ENCODE measurements around the gene YTHDC1.

Gene YTHDC1

DNA sequence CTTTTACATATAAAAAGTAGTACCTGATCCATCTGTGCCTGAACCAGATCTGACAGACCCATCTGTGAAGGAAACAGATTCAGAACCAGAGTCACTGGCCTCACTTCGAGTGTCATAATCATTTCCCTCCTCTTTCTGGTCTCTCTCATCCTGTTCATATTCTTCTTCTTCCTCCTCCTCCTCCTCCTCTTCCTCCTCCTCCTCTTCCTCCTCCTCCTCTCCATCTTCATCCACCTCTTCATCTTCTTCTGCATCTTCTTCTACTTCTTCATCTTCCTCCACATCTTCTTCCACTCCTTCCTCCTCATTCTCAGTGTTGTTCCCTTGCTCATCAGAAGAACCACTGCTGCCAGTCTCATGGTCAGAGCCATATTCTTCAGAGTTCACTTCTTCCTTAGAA lies 12.9 kb downstream of the YTHDC1 start:
- Histone ChIP-seq H3K4ac (ENCODE audit: low read length) (no peak overlapping the region), H3K18ac (ENCODE audit: low read length) (no peak overlapping the region), H3K36me3 (replicated peaks in 1 of 2; ENCODE audit: control insufficient read depth in 2 of 2, insufficient read depth in 2 of 2, low read length in 2 of 2) (peaks cover 6 to 73% of the 10 kb centered on the region in 2 donors), H3K9ac (ENCODE audit: low read depth, low read length, poor library complexity) (no peak overlapping the region), H2BK12ac (ENCODE audit: low read length) (no peak overlapping the region), H3K27ac (replicated peaks; ENCODE audit: low read length) (no peak overlapping the region), H3K4me1 (ENCODE audit: control insufficient read depth in 2 of 2, insufficient read depth in 1 of 2, low read depth in 1 of 2, low read length in 2 of 2) (no peaks in the 10 kb centered on the region), H3K79me1 (ENCODE audit: low read depth, low read length) (no peaks in the 10 kb centered on the region), H2AFZ (ENCODE audit: low read length) (no peak overlapping the region), H3K23ac (ENCODE audit: low read depth, low read length, poor library complexity) (no peak overlapping the region), H2BK120ac (ENCODE audit: low read depth, low read length) (no peak overlapping the region), H3K4me3 (ENCODE audit: low read length in 2 of 2) (no peak overlapping the region), H2BK5ac (ENCODE audit: low read length) (no peak overlapping the region), H2BK15ac (ENCODE audit: low read length) (no peak overlapping the region), H4K8ac (ENCODE audit: low read depth, low read length) (no peak overlapping the region), H4K91ac (ENCODE audit: low read depth, low read length, poor library complexity) (no peak overlapping the region), H3K9me3 (replicated peaks in 1 of 2; ENCODE audit: control insufficient read depth in 2 of 2, insufficient read depth in 1 of 2, low read depth in 1 of 2, low read length in 2 of 2) (no peaks in the 10 kb centered on the region), H3K4me2 (ENCODE audit: insufficient read depth, low read length, poor library complexity, severe bottlenecking) (no peak overlapping the region), H2AK5ac (ENCODE audit: low read depth, low read length) (no peak overlapping the region), H3K27me3 (ENCODE audit: control insufficient read depth in 3 of 3, insufficient read depth in 3 of 3, low read depth in 1 of 3, low read length in 3 of 3) (no peaks in the 10 kb centered on the region), H3K14ac (ENCODE audit: low read length) (no peak overlapping the region)
- DNase-seq (ENCODE audit: low spot score): no peak
- WGBS, 2 donors (ENCODE audit: extremely low coverage in 2 of 2, insufficient read length in 2 of 2, insufficient replicate concordance in 1 of 2): no CpG with 5 or more reads among the region's 1 CpG

- H2BK12ac ChIP-seq (ENCODE audit: low read length): no peak overlapping the region
- no peaks in the 10 kb centered on the region for H3K27me3 ChIP-seq (ENCODE audit: control insufficient read depth in 3 of 3, insufficient read depth in 3 of 3, low read depth in 1 of 3, low read length in 3 of 3)
- DNase-seq (ENCODE audit: low spot score): no peak
- no peak overlapping the region for H3K18ac ChIP-seq (ENCODE audit: low read length)
- no peak overlapping the region for H3K14ac ChIP-seq (ENCODE audit: low read length)
- H3K4me2 ChIP-seq (ENCODE audit: insufficient read depth, low read length, poor library complexity, severe bottlenecking): no peak overlapping the region
- no peak overlapping the region for H3K4ac ChIP-seq (ENCODE audit: low read length)
- no peak overlapping the region for H3K4me3 ChIP-seq (ENCODE audit: low read length in 2 of 2)
- H2BK15ac ChIP-seq (ENCODE audit: low read length): no peak overlapping the region
- no peak overlapping the region for H3K23ac ChIP-seq (ENCODE audit: low read depth, low read length, poor library complexity)
- no peaks in the 10 kb centered on the region for H3K4me1 ChIP-seq (ENCODE audit: control insufficient read depth in 2 of 2, insufficient read depth in 1 of 2, low read depth in 1 of 2, low read length in 2 of 2)
- no peak overlapping the region for H4K91ac ChIP-seq (ENCODE audit: low read depth, low read length, poor library complexity)
- no peaks in the 10 kb centered on the region for H3K79me1 ChIP-seq (ENCODE audit: low read depth, low read length)
- no peak overlapping the region for H4K8ac ChIP-seq (ENCODE audit: low read depth, low read length)
- no peaks in the 10 kb centered on the region for H3K9me3 ChIP-seq (replicated peaks in 1 of 2; ENCODE audit: control insufficient read depth in 2 of 2, insufficient read depth in 1 of 2, low read depth in 1 of 2, low read length in 2 of 2)
- H3K9ac ChIP-seq (ENCODE audit: low read depth, low read length, poor library complexity): no peak overlapping the region
- H2AFZ ChIP-seq (ENCODE audit: low read length): no peak overlapping the region
- no peak overlapping the region for H2AK5ac ChIP-seq (ENCODE audit: low read depth, low read length)
- no peak overlapping the region for H2BK5ac ChIP-seq (ENCODE audit: low read length)
- H3K36me3 ChIP-seq (replicated peaks in 1 of 2; ENCODE audit: control insufficient read depth in 2 of 2, insufficient read depth in 2 of 2, low read length in 2 of 2): peaks cover 6 to 73% of the 10 kb centered on the region in 2 donors
- no peak overlapping the region for H2BK120ac ChIP-seq (ENCODE audit: low read depth, low read length)
- H3K27ac ChIP-seq (replicated peaks; ENCODE audit: low read length): no peak overlapping the region
These were observed 13.4 kb downstream of the YTHDC1 start for GRCh38 chr4:68336530-68336929.

DNA sequence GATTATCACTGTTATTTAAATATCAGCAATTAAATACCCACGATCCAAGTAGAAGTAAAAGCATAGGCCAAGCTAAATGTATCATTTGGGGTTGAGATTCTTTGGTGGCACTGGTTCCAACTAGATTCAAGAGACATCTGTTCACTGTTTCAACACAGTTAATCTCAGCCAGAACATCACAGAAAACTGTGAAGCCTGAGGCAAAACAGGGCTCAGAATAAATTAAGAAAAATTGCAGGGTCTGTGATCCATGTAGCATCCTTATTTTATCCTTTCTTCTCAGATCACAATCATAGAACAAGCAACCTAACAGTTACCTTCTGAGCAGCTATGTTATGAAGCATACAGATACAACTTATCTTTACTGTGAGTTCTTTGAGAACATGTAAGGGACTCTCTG lies 23.7 kb downstream of the YTHDC1 start:
- Histone ChIP-seq H2BK120ac (ENCODE audit: low read depth, low read length) (no peak overlapping the region), H4K8ac (ENCODE audit: low read depth, low read length) (no peak overlapping the region), H3K79me1 (ENCODE audit: low read depth, low read length) (peaks cover 3% of the 10 kb centered on the region), H2BK15ac (ENCODE audit: low read length) (no peak overlapping the region), H3K9ac (ENCODE audit: low read depth, low read length, poor library complexity) (no peak overlapping the region), H2BK5ac (ENCODE audit: low read length) (no peak overlapping the region), H3K36me3 (replicated peaks in 1 of 2; ENCODE audit: control insufficient read depth in 2 of 2, insufficient read depth in 2 of 2, low read length in 2 of 2) (peaks cover 9 to 97% of the 10 kb centered on the region in 2 donors), H2AK5ac (ENCODE audit: low read depth, low read length) (no peak overlapping the region), H3K4me1 (ENCODE audit: control insufficient read depth in 2 of 2, insufficient read depth in 1 of 2, low read depth in 1 of 2, low read length in 2 of 2) (no peaks in the 10 kb centered on the region), H3K14ac (ENCODE audit: low read length) (no peak overlapping the region), H3K27me3 (ENCODE audit: control insufficient read depth in 3 of 3, insufficient read depth in 3 of 3, low read depth in 1 of 3, low read length in 3 of 3) (no peaks in the 10 kb centered on the region), H3K27ac (replicated peaks; ENCODE audit: low read length) (no peak overlapping the region), H3K4me2 (ENCODE audit: insufficient read depth, low read length, poor library complexity, severe bottlenecking) (no peak overlapping the region), H3K18ac (ENCODE audit: low read length) (no peak overlapping the region), H3K4ac (ENCODE audit: low read length) (no peak overlapping the region), H3K23ac (ENCODE audit: low read depth, low read length, poor library complexity) (no peak overlapping the region), H2AFZ (ENCODE audit: low read length) (no peak overlapping the region), H3K4me3 (ENCODE audit: low read length in 2 of 2) (no peak overlapping the region), H2BK12ac (ENCODE audit: low read length) (no peak overlapping the region), H3K9me3 (replicated peaks in 1 of 2; ENCODE audit: control insufficient read depth in 2 of 2, insufficient read depth in 1 of 2, low read depth in 1 of 2, low read length in 2 of 2) (no peaks in the 10 kb centered on the region), H4K91ac (ENCODE audit: low read depth, low read length, poor library complexity) (no peak overlapping the region)
- no CpG with 5 or more reads among the region's 1 CpG for WGBS, 2 donors (ENCODE audit: extremely low coverage in 2 of 2, insufficient read length in 2 of 2, insufficient replicate concordance in 1 of 2)
- DNase-seq (ENCODE audit: low spot score): no peak

DNA sequence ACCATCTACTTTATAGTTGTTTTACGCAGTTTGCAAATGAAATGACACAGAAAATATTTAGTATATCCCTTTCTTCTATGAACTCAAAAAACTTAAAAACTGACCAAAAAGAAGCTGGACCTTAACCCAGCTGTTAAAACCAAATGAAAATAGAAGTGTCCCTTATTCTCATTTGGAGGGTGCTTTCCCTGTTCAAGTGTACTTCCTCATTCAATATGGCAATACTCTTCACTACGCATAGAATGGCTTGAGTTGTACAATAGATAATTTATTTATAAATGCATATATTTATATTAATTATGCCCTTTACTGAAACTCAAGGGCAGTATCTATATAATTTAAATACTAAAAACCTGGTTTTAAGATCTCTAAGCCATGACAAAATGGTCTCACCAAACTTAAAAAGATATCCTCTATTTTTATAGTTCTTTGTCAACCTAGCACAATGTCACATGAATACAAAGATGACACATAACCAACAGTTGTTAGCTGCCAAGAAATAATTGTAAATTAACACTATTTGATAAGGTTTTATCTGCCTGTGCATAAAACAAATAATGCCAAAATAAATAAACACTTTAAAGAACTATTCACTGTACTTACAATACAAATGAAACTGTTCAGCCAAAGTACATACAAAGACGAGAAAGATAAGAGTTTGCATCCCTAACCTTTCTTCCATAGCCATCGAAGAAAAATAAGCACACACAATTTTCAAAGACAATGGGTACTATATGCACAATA lies 25.2 kb downstream of the YTHDC1 start:
- Histone ChIP-seq H2AK5ac (ENCODE audit: low read depth, low read length) (no peak overlapping the region), H3K9ac (ENCODE audit: low read depth, low read length, poor library complexity) (no peak overlapping the region), H2BK120ac (ENCODE audit: low read depth, low read length) (no peak overlapping the region), H3K4me3 (ENCODE audit: low read length in 2 of 2) (no peak overlapping the region), H3K4me1 (ENCODE audit: control insufficient read depth in 2 of 2, insufficient read depth in 1 of 2, low read depth in 1 of 2, low read length in 2 of 2) (no peaks in the 10 kb centered on the region), H4K8ac (ENCODE audit: low read depth, low read length) (no peak overlapping the region), H2AFZ (ENCODE audit: low read length) (no peak overlapping the region), H3K79me1 (ENCODE audit: low read depth, low read length) (peaks cover 3% of the 10 kb centered on the region), H4K91ac (ENCODE audit: low read depth, low read length, poor library complexity) (no peak overlapping the region), H2BK12ac (ENCODE audit: low read length) (no peak overlapping the region), H3K4ac (ENCODE audit: low read length) (no peak overlapping the region), H3K4me2 (ENCODE audit: insufficient read depth, low read length, poor library complexity, severe bottlenecking) (no peak overlapping the region), H3K9me3 (replicated peaks in 1 of 2; ENCODE audit: control insufficient read depth in 2 of 2, insufficient read depth in 1 of 2, low read depth in 1 of 2, low read length in 2 of 2) (no peaks in the 10 kb centered on the region), H3K18ac (ENCODE audit: low read length) (no peak overlapping the region), H2BK15ac (ENCODE audit: low read length) (no peak overlapping the region), H2BK5ac (ENCODE audit: low read length) (no peak overlapping the region), H3K14ac (ENCODE audit: low read length) (no peak overlapping the region), H3K27ac (replicated peaks; ENCODE audit: low read length) (no peak overlapping the region), H3K36me3 (replicated peaks in 1 of 2; ENCODE audit: control insufficient read depth in 2 of 2, insufficient read depth in 2 of 2, low read length in 2 of 2) (peaks cover 9 to 97% of the 10 kb centered on the region in 2 donors), H3K27me3 (ENCODE audit: control insufficient read depth in 3 of 3, insufficient read depth in 3 of 3, low read depth in 1 of 3, low read length in 3 of 3) (no peaks in the 10 kb centered on the region), H3K23ac (ENCODE audit: low read depth, low read length, poor library complexity) (no peak overlapping the region)
- DNase-seq (ENCODE audit: low spot score): no peak
- no CpG with 5 or more reads among the region's 4 CpGs for WGBS, 2 donors (ENCODE audit: extremely low coverage in 2 of 2, insufficient read length in 2 of 2, insufficient replicate concordance in 1 of 2)
